T47D (cell line): ENCODE measurements around the gene PCDHA11.

Experiments
- DNase-seq, 2 experiments: peaks; one replicate each; pipeline versions ENCODE4 v3.0.0 to v3.0.0-alpha.2; 2011 to 2012; ENCODE audit warnings: low read depth in 1 of 2, low spot score in 1 of 2
- JUND ChIP-seq: IDR thresholded peaks from 2 replicates; pipeline ENCODE4 v1.6.1; 2012; ENCODE audit warnings: low read depth
- in situ Hi-C: cut with HindIII; loops from 2 replicates; pipeline ENCODE4 v1.10.0; 2016; ENCODE audit warnings: low sequenced_read_pairs, low pct_unique_long_range_greater_than_20kb

PCDHA11 gene

GRCh38 chr5:140916325-140916724 is 47.6 kb downstream of the PCDHA11 start:
- no peak for DNase-seq
- in situ Hi-C loops: no loop called here
- TF ChIP-seq JUND: no peak
